Body of pancreas (tissue), 4 donors: ENCODE results near the gene IL19. TPM values are rescaled to one million over a fixed set of nuclear protein-coding genes. Genes with fewer than 3 reads are reported as not detected.
A peak's percentile ranks its signal among the peaks of the same experiment; 100 is the strongest.
"Not testable (repeated sequence)": the region's sequence is repeated elsewhere in the genome, so short reads cannot be mapped to it uniquely, and the experiment has no call there.

Source experiments
- ATAC-seq: fragments of 150-250 bp; one replicate; pipeline ENCODE4 v1.9.1; 2016
- DNase-seq, 4 donors: peaks; one replicate each; pipeline ENCODE4 v3.0.0-alpha.2; 2019
- H3K27ac ChIP-seq, 4 donors: fragments of 200-600 bp; sonication (generic); 1 replicate in 3 of 4; 2 replicates in 1 of 4; pipeline versions ENCODE4 v1.5.1 to v1.6.1; 2016 to 2019; ENCODE audit warnings: mild to moderate bottlenecking in 1 of 4, mixed read lengths in 1 of 4, moderate library complexity in 1 of 4
- H3K27me3 ChIP-seq, 2 donors: fragments of 200-600 bp; sonication (generic); one replicate each; pipeline ENCODE4 v1.6.0; 2016; ENCODE audit warnings: mild to moderate bottlenecking in 1 of 2
- H3K36me3 ChIP-seq, 2 donors: fragments of 200-600 bp; sonication (generic); replicated peaks in 1 of 2; 2 replicates each; pipeline ENCODE4 v1.5.1; 2016; ENCODE audit warnings: low read depth in 2 of 2; ENCODE audit not compliant: insufficient read depth in 1 of 2
- H3K4me1 ChIP-seq: fragments of 200-600 bp; sonication (generic); one replicate; pipeline ENCODE4 v1.6.0; 2016
- H3K4me3 ChIP-seq, 2 donors: fragments of 200-600 bp; sonication (generic); 1 replicate in 1 of 2; 2 replicates in 1 of 2; pipeline ENCODE4 v1.5.1; 2016 to 2019
- H3K9me3 ChIP-seq, 3 donors: fragments of 200-600 bp; sonication (generic); 1 replicate in 2 of 3; 2 replicates in 1 of 3; pipeline ENCODE4 v1.5.1; 2016
- POLR2A ChIP-seq, 3 donors: fragments of 450-650 bp; IDR thresholded peaks; one replicate each; pipeline ENCODE4 v1.6.1; 2016; ENCODE audit warnings: antibody characterized with exemption in 3 of 3, mild to moderate bottlenecking in 2 of 3
- WGBS, 2 donors: methylation state at CpG; one replicate each; pipeline ENCODE4 v1.1.5; 2017; 5-methylcytosine and 5-hydroxymethylcytosine counted together
- intact Hi-C: fragments of 100-400 bp; cut with DNase I; formaldehyde crosslinking; loops from one replicate; pipeline ENCODE4 v1.15.1; 2023
- total RNA-seq, 2 donors: library from RNA; depleted of rRNA; stranded (reverse); fragments of >200 nt; gene quantifications; one replicate each; pipeline ENCODE4 v1.1.0, GENCODE V29; 2016
- TF ChIP-seq, protein P1 (sequence below), 7 experiments: fragments of 450-650 bp in 4 of 7; fragments of 200-600 bp in 3 of 7; sonication (generic) in 3 of 7; IDR thresholded peaks; one replicate each; pipeline ENCODE4 v1.5.1; 2016 to 2019; ENCODE audit warnings: antibody characterized with exemption in 7 of 7

The IL19 gene
- total RNA-seq, 2 donors from 2014 or later, result not detected

DNA sequence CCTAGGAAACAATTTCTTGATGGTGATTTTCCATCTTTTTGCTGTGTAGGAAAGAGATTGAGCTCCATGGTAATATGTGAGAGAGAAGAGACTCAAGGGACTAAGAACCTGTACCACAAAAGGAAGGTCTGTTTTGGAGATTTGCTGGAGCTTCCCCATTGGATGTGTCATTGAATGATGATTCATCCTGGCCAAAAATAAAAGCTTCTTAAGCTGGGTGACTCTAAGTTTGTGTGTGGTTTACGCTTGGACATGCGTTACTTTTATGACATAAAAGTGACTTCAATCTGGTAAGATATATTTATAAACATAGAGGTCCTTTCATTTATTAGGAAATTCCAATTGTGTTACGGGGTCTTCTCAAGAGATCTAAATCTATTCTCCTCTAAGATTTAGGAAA lies 17.4 kb upstream of the IL19 start:
- ATAC-seq (no peak), DNase-seq (no peak)
- WGBS, 2 donors, result 85% methylated on average over 3 of the region's 3 CpGs
- no peaks in the 10 kb centered on the region for H3K27me3 ChIP-seq
- no peak overlapping the region for H3K27ac ChIP-seq
- no peaks in the 10 kb centered on the region for H3K4me1 ChIP-seq
- no peak overlapping the region for H3K4me3 ChIP-seq
- no peaks in the 10 kb centered on the region for H3K36me3 ChIP-seq
- intact Hi-C loops, result no loop called here
- H3K9me3 ChIP-seq, result no peaks in the 10 kb centered on the region
- no peak for TF ChIP-seq POLR2A (IDR thresholded peaks at IDR 0.05)
- TF ChIP-seq, protein P1, sequence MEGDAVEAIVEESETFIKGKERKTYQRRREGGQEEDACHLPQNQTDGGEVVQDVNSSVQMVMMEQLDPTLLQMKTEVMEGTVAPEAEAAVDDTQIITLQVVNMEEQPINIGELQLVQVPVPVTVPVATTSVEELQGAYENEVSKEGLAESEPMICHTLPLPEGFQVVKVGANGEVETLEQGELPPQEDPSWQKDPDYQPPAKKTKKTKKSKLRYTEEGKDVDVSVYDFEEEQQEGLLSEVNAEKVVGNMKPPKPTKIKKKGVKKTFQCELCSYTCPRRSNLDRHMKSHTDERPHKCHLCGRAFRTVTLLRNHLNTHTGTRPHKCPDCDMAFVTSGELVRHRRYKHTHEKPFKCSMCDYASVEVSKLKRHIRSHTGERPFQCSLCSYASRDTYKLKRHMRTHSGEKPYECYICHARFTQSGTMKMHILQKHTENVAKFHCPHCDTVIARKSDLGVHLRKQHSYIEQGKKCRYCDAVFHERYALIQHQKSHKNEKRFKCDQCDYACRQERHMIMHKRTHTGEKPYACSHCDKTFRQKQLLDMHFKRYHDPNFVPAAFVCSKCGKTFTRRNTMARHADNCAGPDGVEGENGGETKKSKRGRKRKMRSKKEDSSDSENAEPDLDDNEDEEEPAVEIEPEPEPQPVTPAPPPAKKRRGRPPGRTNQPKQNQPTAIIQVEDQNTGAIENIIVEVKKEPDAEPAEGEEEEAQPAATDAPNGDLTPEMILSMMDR (IDR thresholded peaks at IDR 0.05), result no peak

DNA sequence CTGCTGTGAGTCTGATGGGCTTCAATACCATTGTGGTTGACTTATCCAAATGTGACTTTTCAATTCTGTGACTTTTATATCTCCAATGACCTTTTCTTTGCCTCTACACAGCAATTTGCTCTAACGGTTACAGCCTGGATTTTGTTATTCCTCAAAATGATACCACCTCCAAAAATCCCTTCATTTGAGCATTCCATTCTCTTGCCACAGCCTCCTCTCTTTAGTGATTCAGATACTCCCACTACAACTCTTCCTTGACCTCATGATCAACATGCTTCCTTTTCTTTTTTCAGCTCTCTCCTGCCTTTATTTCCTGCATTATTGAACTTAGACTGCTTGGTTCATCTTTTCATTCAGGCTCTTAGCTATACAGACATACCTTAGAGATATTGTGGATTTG lies 16.6 kb upstream of the IL19 start:
- no peak for TF ChIP-seq POLR2A (IDR thresholded peaks at IDR 0.05)
- TF ChIP-seq, protein P1 (IDR thresholded peaks at IDR 0.05), result no peak
- Histone ChIP-seq H3K9me3 (no peaks in the 10 kb centered on the region), H3K4me1 (no peaks in the 10 kb centered on the region), H3K4me3 (no peak overlapping the region), H3K27me3 (no peaks in the 10 kb centered on the region), H3K27ac (no peak overlapping the region), H3K36me3 (no peaks in the 10 kb centered on the region)
- 82 to 86% methylated on average over 1 of the region's 1 CpG for WGBS, 2 donors
- no peak for DNase-seq
- ATAC-seq, result no peak
- intact Hi-C loops, result no loop called here

DNA sequence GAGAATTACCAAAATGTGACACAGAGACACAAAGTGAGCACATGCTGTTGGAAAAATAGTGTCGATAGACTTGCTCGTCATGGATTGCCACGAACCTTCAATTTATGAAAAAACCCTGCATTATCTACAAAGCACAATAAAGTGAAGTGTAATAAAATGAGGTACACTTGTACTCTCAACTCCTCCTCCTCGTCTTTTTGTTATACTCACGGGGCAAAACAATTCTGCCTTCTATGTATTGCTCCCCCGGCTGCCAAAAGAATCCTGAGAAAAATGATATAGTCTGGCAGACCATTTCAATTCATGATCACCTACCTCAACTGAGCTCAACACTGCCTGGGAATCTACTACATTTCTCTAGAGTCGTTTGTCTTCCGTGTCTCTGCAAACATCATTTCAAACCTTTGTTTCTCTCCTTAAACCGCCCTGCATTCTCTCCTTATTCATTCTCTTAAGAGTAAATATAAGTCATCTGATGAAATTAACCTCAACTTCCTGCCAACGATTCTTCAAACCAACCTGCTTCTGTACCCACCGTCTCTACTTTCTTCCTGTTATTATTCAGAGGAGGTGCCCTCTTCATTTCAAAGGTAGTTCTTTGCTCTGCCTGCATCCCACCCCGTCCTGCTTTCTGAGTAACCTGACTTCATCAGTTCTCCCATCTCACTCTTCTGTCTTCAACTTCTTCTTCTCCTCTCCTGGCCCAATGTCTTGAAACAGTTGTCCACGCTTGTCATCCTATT lies 12.9 kb upstream of the IL19 start:
- no peaks in the 10 kb centered on the region for H3K36me3 ChIP-seq
- DNase-seq (no peak), ATAC-seq (no peak)
- H3K27ac ChIP-seq, result no peak overlapping the region
- no peaks in the 10 kb centered on the region for H3K4me1 ChIP-seq
- TF ChIP-seq, protein P1 (IDR thresholded peaks at IDR 0.05), result no peak
- no peak for TF ChIP-seq POLR2A (IDR thresholded peaks at IDR 0.05)
- no peak overlapping the region for H3K4me3 ChIP-seq
- H3K9me3 ChIP-seq, result no peaks in the 10 kb centered on the region
- no peaks in the 10 kb centered on the region for H3K27me3 ChIP-seq
- 61 to 71% methylated on average over 13 of the region's 13 CpGs for WGBS, 2 donors
- intact Hi-C loops, result no loop called here

DNA sequence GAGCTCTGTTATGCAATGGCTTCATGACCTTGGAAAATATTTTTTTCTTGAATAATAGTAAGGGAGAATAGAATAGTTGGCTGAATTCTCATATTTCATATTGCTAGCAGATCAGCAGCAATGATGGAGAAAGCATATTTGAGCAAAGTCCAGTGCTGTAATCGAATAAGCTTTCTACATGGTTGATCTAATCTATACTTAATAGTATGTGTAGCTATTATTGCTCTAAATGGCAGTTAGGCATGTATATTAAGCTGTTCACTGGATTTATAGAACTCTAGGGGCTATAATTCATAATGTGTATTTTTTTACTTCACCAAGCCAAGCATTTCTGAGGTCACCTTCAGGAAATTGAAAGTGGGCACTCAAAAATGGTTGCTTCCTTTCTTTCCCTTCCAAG lies 10.0 kb upstream of the IL19 start:
- TF ChIP-seq, protein P1 (IDR thresholded peaks at IDR 0.05), result no peak
- TF ChIP-seq POLR2A (IDR thresholded peaks at IDR 0.05), result no peak
- DNase-seq, result no peak
- Histone ChIP-seq H3K4me1 (no peaks in the 10 kb centered on the region), H3K36me3 (no peaks in the 10 kb centered on the region), H3K27me3 (no peaks in the 10 kb centered on the region), H3K4me3 (no peak overlapping the region), H3K9me3 (no peaks in the 10 kb centered on the region), H3K27ac (no peak overlapping the region)
- intact Hi-C loops, result no loop called here
- no peak for ATAC-seq
- WGBS, 2 donors, result 32 to 44% methylated on average over 1 of the region's 1 CpG

DNA sequence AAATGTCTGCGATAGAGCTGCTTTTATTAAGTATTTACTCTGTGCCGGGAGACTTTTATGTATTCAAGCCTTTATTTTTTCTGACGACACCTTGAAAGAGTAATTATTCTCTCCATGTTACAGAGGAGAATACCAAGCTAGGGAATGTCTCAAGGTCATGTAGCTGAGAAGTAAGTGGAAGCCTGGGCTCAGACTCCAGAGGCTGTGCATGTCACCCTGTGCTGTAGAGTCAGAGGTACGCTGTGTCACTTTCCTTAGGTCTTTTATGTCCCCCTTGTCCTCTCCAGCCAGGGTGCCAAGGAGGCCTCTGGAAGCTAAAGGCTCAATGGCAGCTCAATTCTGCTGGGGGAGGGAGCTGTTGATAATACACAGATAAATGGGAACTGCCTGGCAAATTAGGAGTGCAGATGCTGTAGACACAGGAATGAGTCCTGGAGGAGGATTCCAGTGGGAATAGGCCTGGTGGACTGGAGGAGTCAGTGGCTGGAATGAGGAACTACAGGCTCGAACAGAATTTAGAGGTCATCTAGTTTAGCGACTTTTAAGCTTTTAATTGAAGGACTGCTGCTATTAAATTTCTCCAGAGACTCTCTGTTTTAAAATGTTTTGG lies 9.3 kb upstream of the IL19 start:
- ATAC-seq (no peak), DNase-seq (no peak)
- Histone ChIP-seq H3K9me3 (no peaks in the 10 kb centered on the region), H3K27ac (no peak overlapping the region), H3K36me3 (no peaks in the 10 kb centered on the region), H3K27me3 (no peaks in the 10 kb centered on the region), H3K4me1 (no peaks in the 10 kb centered on the region), H3K4me3 (no peak overlapping the region)
- 45 to 56% methylated on average over 6 of the region's 6 CpGs for WGBS, 2 donors
- no peak for TF ChIP-seq POLR2A (IDR thresholded peaks at IDR 0.05)
- TF ChIP-seq, protein P1 (IDR thresholded peaks at IDR 0.05), result peak in 3 of 7 experiments; percentile 14 to 24 (median 17)
- intact Hi-C loops, result no loop called here

DNA sequence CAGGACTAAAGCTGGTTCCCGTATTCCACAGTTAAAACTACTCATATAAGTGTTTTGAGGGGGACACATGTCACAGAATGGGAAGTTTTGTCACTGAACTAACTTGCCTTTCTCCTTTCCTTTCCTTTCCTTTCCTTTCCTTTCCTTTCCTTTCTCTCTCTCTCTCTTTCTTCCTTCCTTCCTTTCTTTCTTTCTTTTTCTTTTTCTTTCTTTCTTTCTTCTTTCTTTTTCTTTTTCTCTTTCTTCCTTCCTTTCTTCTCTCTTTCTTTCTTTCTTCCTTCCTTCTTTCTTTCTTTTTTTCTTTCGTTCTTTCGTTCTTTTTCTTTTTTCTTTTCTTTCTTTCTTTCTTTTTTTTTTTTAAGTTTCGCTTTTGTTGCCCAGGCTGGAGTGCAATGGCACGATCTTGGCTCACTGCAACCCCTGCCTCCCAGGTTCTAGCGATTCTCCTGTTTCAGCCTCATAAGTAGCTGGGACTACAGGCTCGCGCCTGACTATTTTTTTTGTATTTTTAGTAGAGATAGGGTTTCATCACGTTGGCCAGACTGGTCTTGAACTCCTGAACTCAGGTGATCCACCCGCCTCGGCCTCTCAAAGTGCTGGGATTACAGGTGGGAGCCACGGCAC lies 7.7 kb upstream of the IL19 start:
- intact Hi-C loops, ATAC-seq, H3K27me3 ChIP-seq, H3K36me3 ChIP-seq, H3K4me3 ChIP-seq, H3K4me1 ChIP-seq, H3K9me3 ChIP-seq, DNase-seq, H3K27ac ChIP-seq: not testable (repeated sequence)
- 84 to 85% methylated on average over 11 to 12 of the region's 12 CpGs for WGBS, 2 donors

DNA sequence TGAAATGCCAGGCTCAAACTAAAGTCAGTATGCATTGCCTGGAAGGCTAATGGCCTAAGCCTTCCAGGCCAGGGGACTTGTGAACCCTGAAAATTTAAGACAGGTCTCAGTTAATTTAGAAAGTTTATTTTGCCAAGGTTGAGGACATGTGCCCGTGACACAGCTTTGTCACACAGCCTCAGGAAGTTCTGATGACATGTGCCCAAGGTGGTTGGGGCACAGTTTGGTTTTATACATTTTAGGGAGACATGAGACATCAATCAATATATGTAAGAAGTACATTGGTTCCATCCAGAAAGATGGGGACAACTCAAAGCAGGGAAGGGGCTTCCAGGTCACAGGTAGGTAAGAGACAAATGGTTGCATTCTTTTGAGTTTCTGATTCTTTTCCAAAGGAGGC lies 4.8 kb upstream of the IL19 start:
- WGBS, 2 donors, result 69 to 100% methylated on average over 1 of the region's 1 CpG
- H3K4me3 ChIP-seq, result not testable (repeated sequence)

More for the DNA sequence above, 4.8 kb upstream of the IL19 start:
- ATAC-seq, H3K9me3 ChIP-seq, H3K27me3 ChIP-seq, intact Hi-C loops, H3K36me3 ChIP-seq, DNase-seq, H3K27ac ChIP-seq, H3K4me1 ChIP-seq: not testable (repeated sequence)
